ENCODE measurements around the gene ADGRF4. TPM values are rescaled to one million over a fixed set of nuclear protein-coding genes. Genes with fewer than 3 reads are reported as not detected.

The ADGRF4 gene
- total RNA-seq, 2 experiments from 2014 or later, result not detected

DNA sequence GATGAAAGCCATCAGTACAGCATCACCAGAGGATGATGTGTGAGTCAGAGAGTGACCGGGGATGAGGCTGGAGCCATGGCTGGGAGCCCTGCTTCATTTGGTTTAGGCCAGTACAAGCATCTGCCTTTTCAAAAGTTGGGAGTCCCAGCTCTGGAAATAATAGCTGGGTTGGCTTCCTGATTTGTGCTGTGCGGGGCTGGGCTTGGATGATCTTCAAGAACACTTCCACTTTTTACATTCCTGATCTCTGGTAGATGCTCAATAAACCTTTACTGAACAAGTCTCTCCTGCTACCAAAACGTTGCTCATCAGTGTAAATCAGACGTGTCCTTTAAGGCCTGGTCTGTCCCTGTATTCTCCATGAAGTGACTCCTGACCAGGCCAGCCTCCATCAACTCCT lies 44.1 kb upstream of the ADGRF4 start:
- Mint-ChIP-seq H3K27ac (no peak overlapping the region), H3K4me1 (ENCODE audit: low read depth) (peaks cover 7% of the 10 kb centered on the region), H3K9me3 (no peaks in the 10 kb centered on the region), H3K27me3 (no peaks in the 10 kb centered on the region), H3K36me3 (ENCODE audit: low read depth) (no peaks in the 10 kb centered on the region), H3K4me3 (no peak overlapping the region)
- intact Hi-C loops (cut with micrococcal nuclease), result no loop called here
- ChIA-PET POLR2A (no interaction called here), CTCF (interaction anchor here (1.3 kb wide), 1 partner anchor 126 kb away, joined by 4 read pairs; no protein-coding TSS in a partner anchor)
- DNase-seq, result no peak
- ATAC-seq, result no peak
- TF ChIP-seq CTCF (IDR thresholded peaks at IDR 0.05), result no peak

DNA sequence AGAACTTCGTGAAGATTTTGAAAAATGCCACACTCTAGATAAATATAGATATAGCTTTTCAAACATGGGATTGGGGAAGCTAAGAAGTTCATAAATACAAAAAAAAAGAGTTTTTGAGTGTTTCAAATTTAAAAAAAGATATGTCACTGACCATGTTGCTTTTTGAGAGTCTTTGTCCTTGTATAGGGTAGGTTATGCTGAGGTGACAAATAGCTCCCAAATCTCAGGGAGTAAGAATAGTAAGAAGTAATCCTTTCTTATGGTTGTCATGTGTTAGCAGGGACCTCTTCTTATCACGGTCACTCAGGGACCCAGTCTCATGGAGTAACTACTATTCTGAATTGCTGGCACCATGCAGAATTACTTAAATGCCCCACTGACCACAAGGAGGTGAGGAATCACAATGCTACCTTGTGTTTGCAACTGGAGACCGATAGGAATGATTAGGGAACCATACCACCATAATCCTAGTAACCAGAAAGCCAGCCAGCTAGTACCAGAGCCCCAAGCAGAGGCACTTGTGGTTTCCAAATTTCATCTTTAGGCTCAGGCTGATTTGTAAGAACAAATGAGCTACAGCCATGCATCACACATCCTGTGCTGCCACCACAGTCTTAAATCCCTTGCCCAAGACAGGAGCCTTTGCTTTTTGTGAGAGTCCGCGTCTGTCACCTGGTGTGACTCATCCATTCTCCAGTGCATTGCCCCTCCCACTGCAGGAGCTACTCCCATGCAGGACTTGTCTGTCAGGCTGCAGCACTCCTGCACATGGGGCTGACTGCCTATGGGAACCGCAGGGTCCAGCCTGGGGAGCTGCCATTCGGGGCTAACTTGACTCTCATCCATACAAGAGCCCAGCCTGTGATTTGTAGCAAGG lies 42.4 kb upstream of the ADGRF4 start:
- Mint-ChIP-seq H3K27ac (no peak overlapping the region), H3K4me3 (no peak overlapping the region), H3K4me1 (ENCODE audit: low read depth) (peaks cover 7% of the 10 kb centered on the region), H3K9me3 (no peaks in the 10 kb centered on the region), H3K36me3 (ENCODE audit: low read depth) (no peaks in the 10 kb centered on the region), H3K27me3 (peaks cover 2% of the 10 kb centered on the region)
- peak; percentile 99 for ATAC-seq
- CTCF ChIA-PET, result interaction anchor here (0.7 to 2.0 kb wide), 5 partner anchors 24 to 240 kb away, joined by 3 to 8 read pairs (median 3); partner anchors contain the start of gene OPN5
- POLR2A ChIA-PET, result no interaction called here
- TF ChIP-seq CTCF (IDR thresholded peaks at IDR 0.05), result no peak
- peak; percentile 71 for DNase-seq
- intact Hi-C loops (cut with micrococcal nuclease), result no loop called here

DNA sequence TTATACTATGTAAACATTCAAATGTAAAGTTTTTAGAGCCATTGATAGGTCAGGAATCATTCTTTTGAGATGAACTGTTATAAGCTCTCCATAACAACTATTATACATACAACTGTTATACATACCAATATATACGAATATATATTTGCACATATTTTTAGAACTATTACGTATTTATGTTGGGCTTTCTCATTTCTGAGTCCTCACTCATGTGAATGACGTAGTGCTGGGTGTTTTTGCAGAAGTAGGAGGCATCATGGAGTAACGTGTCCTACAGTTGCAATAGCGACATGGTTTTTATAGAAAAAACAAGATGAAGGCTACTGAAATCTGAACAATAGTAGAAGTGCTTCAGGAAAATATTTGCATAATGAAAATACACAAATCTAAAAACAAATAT lies 36.4 kb upstream of the ADGRF4 start:
- no peak for ATAC-seq
- POLR2A ChIA-PET, result no interaction called here

GRCh38 chr6:47663462-47664216 lies 34.7 kb upstream of the ADGRF4 start:
- no peak for TF ChIP-seq CTCF (IDR thresholded peaks at IDR 0.05)
- ChIA-PET CTCF (interaction anchor here (1.1 kb wide), 1 partner anchor 54 kb away, joined by 3 read pairs; no protein-coding TSS in a partner anchor), POLR2A (no interaction called here)
- Mint-ChIP-seq H3K27me3 (peaks cover 24% of the 10 kb centered on the region), H3K36me3 (ENCODE audit: low read depth) (no peaks in the 10 kb centered on the region), H3K9me3 (no peaks in the 10 kb centered on the region), H3K27ac (no peak overlapping the region), H3K4me1 (ENCODE audit: low read depth) (no peaks in the 10 kb centered on the region), H3K4me3 (no peak overlapping the region)
- ATAC-seq (no peak), DNase-seq (no peak)
- intact Hi-C loops (cut with micrococcal nuclease), result no loop called here

More for the DNA sequence above, 36.4 kb upstream of the ADGRF4 start:
- no peak for DNase-seq
- Mint-ChIP-seq H3K27ac (no peak overlapping the region), H3K9me3 (no peaks in the 10 kb centered on the region), H3K36me3 (ENCODE audit: low read depth) (no peaks in the 10 kb centered on the region), H3K4me1 (ENCODE audit: low read depth) (no peaks in the 10 kb centered on the region), H3K4me3 (no peak overlapping the region), H3K27me3 (peaks cover 18% of the 10 kb centered on the region)
- intact Hi-C loops (cut with micrococcal nuclease), result no loop called here
- CTCF ChIA-PET, result no interaction called here
- TF ChIP-seq CTCF (IDR thresholded peaks at IDR 0.05), result no peak

- H3K36me3 Mint-ChIP-seq (ENCODE audit: low read depth), result no peaks in the 10 kb centered on the region
- intact Hi-C loops (cut with micrococcal nuclease), result no loop called here
- CTCF ChIA-PET, result interaction anchor here (0.6 kb wide), 1 partner anchor 13 kb away, joined by 3 read pairs; no protein-coding TSS in a partner anchor
- H3K4me1 Mint-ChIP-seq (ENCODE audit: low read depth), result no peaks in the 10 kb centered on the region
- no peak for ATAC-seq
- H3K27me3 Mint-ChIP-seq, result peaks cover 32% of the 10 kb centered on the region
- DNase-seq, result no peak
- H3K9me3 Mint-ChIP-seq, result no peaks in the 10 kb centered on the region
- no peak overlapping the region for H3K4me3 Mint-ChIP-seq
- H3K27ac Mint-ChIP-seq, result no peak overlapping the region
- POLR2A ChIA-PET, result no interaction called here
- no peak for TF ChIP-seq CTCF (IDR thresholded peaks at IDR 0.05)
Measured at GRCh38 chr6:47665112-47665511, 33.3 kb upstream of the ADGRF4 start.

Measured in activated CD8-positive, alpha-beta T cell treated with anti-CD3 and anti-CD28 coated beads for 36 hours (primary cell).